DOHH2 (cell line): Measurements from ENCODE around the gene PNPLA7.

ENCODE experiments used
- H3F3A ChIP-seq: fragments of 200-600 bp; sonication (generic), shearing (Covaris generic); 2 replicates; pipeline ENCODE4 v1.6.0; 2016; ENCODE audit warnings: antibody characterized with exemption, mild to moderate bottlenecking; ENCODE audit not compliant: control insufficient read depth, insufficient read depth
- H3K27ac ChIP-seq: fragments of 200-600 bp; sonication (generic); 2 replicates; pipeline ENCODE4 v1.5.1; 2014; ENCODE audit warnings: low read depth, mild to moderate bottlenecking, low read length, moderate library complexity
- H3K27me3 ChIP-seq: fragments of 200-600 bp; sonication (generic); 2 replicates; pipeline ENCODE4 v1.6.1; 2014; ENCODE audit warnings: mild to moderate bottlenecking, low read length, mixed read lengths; ENCODE audit not compliant: control insufficient read depth
- H3K36me3 ChIP-seq: fragments of 200-600 bp; sonication (generic); 2 replicates; pipeline ENCODE4 v1.6.1; 2014; ENCODE audit warnings: mild to moderate bottlenecking, low read length, moderate library complexity, mixed read lengths; ENCODE audit not compliant: control insufficient read depth
- H3K4me1 ChIP-seq: fragments of 200-600 bp; sonication (generic); 2 replicates; pipeline ENCODE4 v1.6.1; 2014; ENCODE audit warnings: mild to moderate bottlenecking, low read length, mixed read lengths; ENCODE audit not compliant: control insufficient read depth
- H3K4me2 ChIP-seq: fragments of 200-600 bp; sonication (generic); 2 replicates; pipeline ENCODE4 v1.6.0; 2014; ENCODE audit warnings: mild to moderate bottlenecking, low read length, moderate library complexity
- H3K4me3 ChIP-seq: fragments of 200-600 bp; sonication (generic); 2 replicates; pipeline ENCODE4 v1.5.1; 2014; ENCODE audit warnings: mild to moderate bottlenecking, low read length, mixed read lengths
- H3K79me2 ChIP-seq: fragments of 200-600 bp; sonication (generic); 2 replicates; pipeline ENCODE4 v1.6.1; 2014; ENCODE audit warnings: mild to moderate bottlenecking, low read length, mixed read lengths; ENCODE audit not compliant: control insufficient read depth
- H3K9me2 ChIP-seq: fragments of 200-600 bp; sonication (generic); replicated peaks from 2 replicates; pipeline ENCODE4 v1.6.1; 2014; ENCODE audit warnings: mild to moderate bottlenecking, low read length, mixed read lengths; ENCODE audit not compliant: control insufficient read depth
- H3K9me3 ChIP-seq: fragments of 200-600 bp; sonication (generic); 2 replicates; pipeline ENCODE4 v1.6.1; 2014; ENCODE audit warnings: antibody characterized with exemption, low read length, mixed read lengths; ENCODE audit not compliant: control insufficient read depth, insufficient read depth
- H4K20me1 ChIP-seq: fragments of 200-600 bp; sonication (generic); 2 replicates; pipeline ENCODE4 v1.6.0; 2014; ENCODE audit warnings: low read depth, mild to moderate bottlenecking, antibody characterized with exemption, low read length, moderate library complexity; ENCODE audit not compliant: control insufficient read depth, insufficient read depth
- EZH2phosphoT487 ChIP-seq: fragments of 200-600 bp; sonication (generic); IDR thresholded peaks from 2 replicates; pipeline ENCODE4 v1.6.1; 2017; ENCODE audit warnings: borderline replicate concordance, mild to moderate bottlenecking, antibody characterized with exemption, low read length, moderate library complexity, mixed read lengths
- TF ChIP-seq, protein P1 (sequence below): fragments of 200-600 bp; sonication (generic); IDR thresholded peaks from one replicate; pipeline ENCODE4 v1.5.1; 2014; ENCODE audit warnings: antibody characterized with exemption, mild to moderate bottlenecking, low read depth, low read length; ENCODE audit not compliant: poor library complexity, severe bottlenecking

PNPLA7 gene

GRCh38 chr9:137575716-137576411 is 25.7 kb upstream of the PNPLA7 start:
- Histone ChIP-seq H3K4me1 (peaks cover 39% of the 10 kb centered on the region), H3K4me2 (peak overlapping the region; percentile 98), H3K9me2 (no peaks in the 10 kb centered on the region), H3K36me3 (peaks cover 64% of the 10 kb centered on the region), H3K27ac (peak overlapping the region; percentile 99), H3K27me3 (no peaks in the 10 kb centered on the region), H4K20me1 (no peaks in the 10 kb centered on the region), H3K9me3 (no peaks in the 10 kb centered on the region), H3K79me2 (peaks cover 63% of the 10 kb centered on the region), H3K4me3 (peak overlapping the region; percentile 87), H3F3A (peaks cover 17% of the 10 kb centered on the region)
- TF ChIP-seq, protein P1, sequence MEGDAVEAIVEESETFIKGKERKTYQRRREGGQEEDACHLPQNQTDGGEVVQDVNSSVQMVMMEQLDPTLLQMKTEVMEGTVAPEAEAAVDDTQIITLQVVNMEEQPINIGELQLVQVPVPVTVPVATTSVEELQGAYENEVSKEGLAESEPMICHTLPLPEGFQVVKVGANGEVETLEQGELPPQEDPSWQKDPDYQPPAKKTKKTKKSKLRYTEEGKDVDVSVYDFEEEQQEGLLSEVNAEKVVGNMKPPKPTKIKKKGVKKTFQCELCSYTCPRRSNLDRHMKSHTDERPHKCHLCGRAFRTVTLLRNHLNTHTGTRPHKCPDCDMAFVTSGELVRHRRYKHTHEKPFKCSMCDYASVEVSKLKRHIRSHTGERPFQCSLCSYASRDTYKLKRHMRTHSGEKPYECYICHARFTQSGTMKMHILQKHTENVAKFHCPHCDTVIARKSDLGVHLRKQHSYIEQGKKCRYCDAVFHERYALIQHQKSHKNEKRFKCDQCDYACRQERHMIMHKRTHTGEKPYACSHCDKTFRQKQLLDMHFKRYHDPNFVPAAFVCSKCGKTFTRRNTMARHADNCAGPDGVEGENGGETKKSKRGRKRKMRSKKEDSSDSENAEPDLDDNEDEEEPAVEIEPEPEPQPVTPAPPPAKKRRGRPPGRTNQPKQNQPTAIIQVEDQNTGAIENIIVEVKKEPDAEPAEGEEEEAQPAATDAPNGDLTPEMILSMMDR: peak; percentile 57
- no peak for TF ChIP-seq EZH2phosphoT487

DNA sequence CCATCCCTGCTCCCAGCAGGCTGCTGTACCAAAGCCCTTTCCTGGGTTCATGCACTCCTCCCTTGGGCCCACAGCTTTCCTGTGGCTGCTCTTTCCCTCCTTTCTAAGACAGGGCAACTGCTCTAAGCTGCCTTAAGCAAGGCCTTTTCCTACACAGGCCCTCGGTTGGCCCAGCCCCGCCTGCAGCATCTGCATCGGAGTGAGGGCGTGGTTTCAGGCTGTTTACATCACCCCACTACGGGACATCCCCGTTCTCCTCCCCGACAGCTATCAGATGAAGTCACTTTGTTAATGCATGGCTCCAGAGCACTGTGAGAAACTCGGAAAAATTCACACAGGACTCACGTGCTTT is 25.1 kb upstream of the PNPLA7 start:
- Histone ChIP-seq H3K27ac (peak overlapping the region; percentile 99), H3K9me2 (no peaks in the 10 kb centered on the region), H3K9me3 (peaks cover under 1% of the 10 kb centered on the region; the same call in 1 of the 2 replicates), H3K36me3 (peaks cover 64% of the 10 kb centered on the region), H3K27me3 (no peaks in the 10 kb centered on the region), H3F3A (peaks cover 17% of the 10 kb centered on the region), H3K4me2 (peak overlapping the region; percentile 98), H3K4me3 (peak overlapping the region; percentile 87), H4K20me1 (no peaks in the 10 kb centered on the region), H3K79me2 (peaks cover 68% of the 10 kb centered on the region), H3K4me1 (peaks cover 39% of the 10 kb centered on the region)
- TF ChIP-seq, protein P1: no peak
- TF ChIP-seq EZH2phosphoT487: no peak

- peaks cover 39% of the 10 kb centered on the region for H3K4me1 ChIP-seq
- H4K20me1 ChIP-seq: no peaks in the 10 kb centered on the region
- H3K27ac ChIP-seq: peak overlapping the region; percentile 99
- no peaks in the 10 kb centered on the region for H3K9me2 ChIP-seq
- peaks cover 73% of the 10 kb centered on the region for H3K36me3 ChIP-seq
- H3K79me2 ChIP-seq: peaks cover 75% of the 10 kb centered on the region
- TF ChIP-seq, protein P1: no peak
- no peak for TF ChIP-seq EZH2phosphoT487
- no peak overlapping the region for H3K4me2 ChIP-seq
- no peak overlapping the region for H3K4me3 ChIP-seq
- peaks cover 17% of the 10 kb centered on the region for H3F3A ChIP-seq
- peaks cover 8% of the 10 kb centered on the region; the same call in 1 of the 2 replicates for H3K9me3 ChIP-seq
- H3K27me3 ChIP-seq: no peaks in the 10 kb centered on the region
These were observed 24.0 kb upstream of the PNPLA7 start for GRCh38 chr9:137574192-137574591.
